ENCODE results near the gene TMEM203. TPM values are rescaled to one million over a fixed set of nuclear protein-coding genes. Genes with fewer than 3 reads are reported as not detected.

The TMEM203 gene
- total and polyA plus RNA-seq, 2 of the 13 experiments (the other 11 are each of a cell fraction or from before 2014, with no cell fraction given): 23.4 to 36.7 TPM

DNA sequence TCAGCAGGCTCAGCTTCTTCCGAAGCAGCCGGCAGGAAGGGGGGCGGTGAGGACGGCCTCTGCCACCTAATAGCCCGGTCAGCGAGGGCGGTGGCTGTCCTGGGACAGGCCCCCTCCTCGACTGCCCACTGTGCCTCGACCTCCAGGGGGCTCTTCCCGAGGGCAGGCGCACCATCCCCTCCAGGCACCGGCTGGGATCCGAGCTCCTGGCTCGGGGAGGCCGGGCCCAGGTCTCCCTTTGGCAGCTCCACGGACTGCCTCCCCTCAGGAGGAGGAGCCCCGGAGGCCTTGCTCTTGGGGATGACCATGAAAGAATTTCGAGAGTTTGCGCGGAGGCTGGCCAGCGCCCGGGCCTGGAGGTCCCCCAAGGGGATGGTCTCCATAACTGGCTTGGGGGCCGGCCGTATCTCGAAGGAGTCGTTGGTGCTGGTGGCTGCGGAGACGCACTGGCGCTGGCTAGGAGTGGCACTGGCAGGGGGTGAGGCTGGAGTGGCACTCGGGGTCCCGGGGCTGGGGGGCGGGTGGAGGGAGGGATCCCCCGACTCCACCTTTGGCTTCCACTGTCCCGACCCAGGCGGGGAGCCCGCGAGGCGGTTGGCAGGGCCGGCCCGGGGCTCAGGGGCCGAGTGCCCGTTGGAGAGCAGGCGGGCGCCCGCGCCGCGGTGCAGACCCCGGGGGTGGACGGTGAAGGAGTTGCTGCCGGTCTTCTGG lies 5.9 kb downstream of the TMEM203 start:
- Histone ChIP-seq H3K9ac (ENCODE audit: insufficient read depth, low read depth, low read length) (peak overlapping the region; percentile 73), H3K36me3 (replicated peaks in 1 of 2; ENCODE audit: control insufficient read depth in 1 of 2, insufficient read depth in 2 of 2, low read length in 2 of 2) (no peaks in the 10 kb centered on the region; a peak in 1 of 5 replicates), H3K79me2 (ENCODE audit: insufficient read depth, low read length) (peaks cover 64% of the 10 kb centered on the region), H4K20me1 (ENCODE audit: insufficient read depth, low read length) (peaks cover 4% of the 10 kb centered on the region; the same call in 1 of the 2 replicates), H3K27ac (ENCODE audit: extremely low read length, insufficient read depth, low read length) (peak overlapping the region; percentile 8), H3K4me3 (replicated peaks in 1 of 3; ENCODE audit: insufficient read depth in 1 of 3, low read depth in 2 of 3, low read length in 3 of 3) (peak overlapping the region; percentile 71 to 75 (median 72)), H3K4me1 (ENCODE audit: insufficient read depth, low read length) (peaks cover 80% of the 10 kb centered on the region), H3K9me3 (ENCODE audit: low read length) (no peaks in the 10 kb centered on the region), H2AFZ (ENCODE audit: low read length) (no peak overlapping the region), H3K27me3 (ENCODE audit: control insufficient read depth in 1 of 2, insufficient read depth in 2 of 2, low read length in 2 of 2) (no peaks in the 10 kb centered on the region; a peak in 1 of 5 replicates), H3K4me2 (ENCODE audit: low read depth, low read length) (peak overlapping the region; percentile 90)
- in situ Hi-C loops (cut with HindIII; ENCODE audit: extremely low pct_ligation_motif_present, low pct_unique_long_range_greater_than_20kb): no loop called here
- FAIRE-seq (no peak), ATAC-seq (no peak), DNase-seq (ENCODE audit: low spot score) (no peak)
- BruUV-seq (replicated peaks): TSS peak; percentile 30
- POLR2A ChIA-PET: interaction anchor here (0.9 to 3.0 kb wide), 13 partner anchors 9 to 81 kb away, joined by 3 to 47 read pairs (median 6); partner anchors contain the start of genes ANAPC2, RNF208, SSNA1 and TUBB4B
- intact Hi-C loops (cut with micrococcal nuclease; ENCODE audit: unreplicated experiment): loop anchor here (2.0 kb wide), 1 partner anchor 23 kb away; the partner anchor contains the start of gene RNF208
- 3% methylated on average over 11 of the region's 51 CpGs for WGBS (ENCODE audit: low lambda C conversion rate)
- CTCF ChIA-PET (ENCODE audit: low intra/inter-chr PET ratio, low total read pairs): interaction anchor here (1.3 kb wide), 1 partner anchor 11 kb away, joined by 4 read pairs; the partner anchor contains the start of genes ANAPC2 and SSNA1
- TF ChIP-seq MEIS1 (CRISPR knock-in tag; IDR thresholded peaks at IDR 0.05; ENCODE audit: borderline replicate concordance) (no peak), DNMT1 (CRISPR knock-in tag; IDR thresholded peaks at IDR 0.05) (no peak), ZNF263 (CRISPR knock-in tag; IDR thresholded peaks at IDR 0.05) (peak; percentile 90), HNRNPL (IDR thresholded peaks at IDR 0.05; ENCODE audit: low read depth, low read length) (peak; percentile 25), SP4 (CRISPR knock-in tag; IDR thresholded peaks at IDR 0.05) (0 out of 2 replicates have a peak, but pooled peaks have one; percentile 26), HNRNPLL (IDR thresholded peaks at IDR 0.05; ENCODE audit: low read depth, low read length, poor library complexity, severe bottlenecking) (peak; percentile 9)
- TF ChIP-seq, protein P1, sequence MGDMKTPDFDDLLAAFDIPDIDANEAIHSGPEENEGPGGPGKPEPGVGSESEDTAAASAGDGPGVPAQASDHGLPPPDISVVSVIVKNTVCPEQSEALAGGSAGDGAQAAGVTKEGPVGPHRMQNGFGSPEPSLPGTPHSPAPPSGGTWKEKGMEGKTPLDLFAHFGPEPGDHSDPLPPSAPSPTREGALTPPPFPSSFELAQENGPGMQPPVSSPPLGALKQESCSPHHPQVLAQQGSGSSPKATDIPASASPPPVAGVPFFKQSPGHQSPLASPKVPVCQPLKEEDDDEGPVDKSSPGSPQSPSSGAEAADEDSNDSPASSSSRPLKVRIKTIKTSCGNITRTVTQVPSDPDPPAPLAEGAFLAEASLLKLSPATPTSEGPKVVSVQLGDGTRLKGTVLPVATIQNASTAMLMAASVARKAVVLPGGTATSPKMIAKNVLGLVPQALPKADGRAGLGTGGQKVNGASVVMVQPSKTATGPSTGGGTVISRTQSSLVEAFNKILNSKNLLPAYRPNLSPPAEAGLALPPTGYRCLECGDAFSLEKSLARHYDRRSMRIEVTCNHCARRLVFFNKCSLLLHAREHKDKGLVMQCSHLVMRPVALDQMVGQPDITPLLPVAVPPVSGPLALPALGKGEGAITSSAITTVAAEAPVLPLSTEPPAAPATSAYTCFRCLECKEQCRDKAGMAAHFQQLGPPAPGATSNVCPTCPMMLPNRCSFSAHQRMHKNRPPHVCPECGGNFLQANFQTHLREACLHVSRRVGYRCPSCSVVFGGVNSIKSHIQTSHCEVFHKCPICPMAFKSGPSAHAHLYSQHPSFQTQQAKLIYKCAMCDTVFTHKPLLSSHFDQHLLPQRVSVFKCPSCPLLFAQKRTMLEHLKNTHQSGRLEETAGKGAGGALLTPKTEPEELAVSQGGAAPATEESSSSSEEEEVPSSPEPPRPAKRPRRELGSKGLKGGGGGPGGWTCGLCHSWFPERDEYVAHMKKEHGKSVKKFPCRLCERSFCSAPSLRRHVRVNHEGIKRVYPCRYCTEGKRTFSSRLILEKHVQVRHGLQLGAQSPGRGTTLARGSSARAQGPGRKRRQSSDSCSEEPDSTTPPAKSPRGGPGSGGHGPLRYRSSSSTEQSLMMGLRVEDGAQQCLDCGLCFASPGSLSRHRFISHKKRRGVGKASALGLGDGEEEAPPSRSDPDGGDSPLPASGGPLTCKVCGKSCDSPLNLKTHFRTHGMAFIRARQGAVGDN (CRISPR knock-in tag; IDR thresholded peaks at IDR 0.05): peak; percentile 44; the same call in 1 of the 2 replicates
- TF ChIP-seq, protein P2, sequence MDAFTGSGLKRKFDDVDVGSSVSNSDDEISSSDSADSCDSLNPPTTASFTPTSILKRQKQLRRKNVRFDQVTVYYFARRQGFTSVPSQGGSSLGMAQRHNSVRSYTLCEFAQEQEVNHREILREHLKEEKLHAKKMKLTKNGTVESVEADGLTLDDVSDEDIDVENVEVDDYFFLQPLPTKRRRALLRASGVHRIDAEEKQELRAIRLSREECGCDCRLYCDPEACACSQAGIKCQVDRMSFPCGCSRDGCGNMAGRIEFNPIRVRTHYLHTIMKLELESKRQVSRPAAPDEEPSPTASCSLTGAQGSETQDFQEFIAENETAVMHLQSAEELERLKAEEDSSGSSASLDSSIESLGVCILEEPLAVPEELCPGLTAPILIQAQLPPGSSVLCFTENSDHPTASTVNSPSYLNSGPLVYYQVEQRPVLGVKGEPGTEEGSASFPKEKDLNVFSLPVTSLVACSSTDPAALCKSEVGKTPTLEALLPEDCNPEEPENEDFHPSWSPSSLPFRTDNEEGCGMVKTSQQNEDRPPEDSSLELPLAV (CRISPR knock-in tag; conservative IDR thresholded peaks at IDR 0.05; ENCODE audit: low read depth): no peak
- TF ChIP-seq, protein P3, sequence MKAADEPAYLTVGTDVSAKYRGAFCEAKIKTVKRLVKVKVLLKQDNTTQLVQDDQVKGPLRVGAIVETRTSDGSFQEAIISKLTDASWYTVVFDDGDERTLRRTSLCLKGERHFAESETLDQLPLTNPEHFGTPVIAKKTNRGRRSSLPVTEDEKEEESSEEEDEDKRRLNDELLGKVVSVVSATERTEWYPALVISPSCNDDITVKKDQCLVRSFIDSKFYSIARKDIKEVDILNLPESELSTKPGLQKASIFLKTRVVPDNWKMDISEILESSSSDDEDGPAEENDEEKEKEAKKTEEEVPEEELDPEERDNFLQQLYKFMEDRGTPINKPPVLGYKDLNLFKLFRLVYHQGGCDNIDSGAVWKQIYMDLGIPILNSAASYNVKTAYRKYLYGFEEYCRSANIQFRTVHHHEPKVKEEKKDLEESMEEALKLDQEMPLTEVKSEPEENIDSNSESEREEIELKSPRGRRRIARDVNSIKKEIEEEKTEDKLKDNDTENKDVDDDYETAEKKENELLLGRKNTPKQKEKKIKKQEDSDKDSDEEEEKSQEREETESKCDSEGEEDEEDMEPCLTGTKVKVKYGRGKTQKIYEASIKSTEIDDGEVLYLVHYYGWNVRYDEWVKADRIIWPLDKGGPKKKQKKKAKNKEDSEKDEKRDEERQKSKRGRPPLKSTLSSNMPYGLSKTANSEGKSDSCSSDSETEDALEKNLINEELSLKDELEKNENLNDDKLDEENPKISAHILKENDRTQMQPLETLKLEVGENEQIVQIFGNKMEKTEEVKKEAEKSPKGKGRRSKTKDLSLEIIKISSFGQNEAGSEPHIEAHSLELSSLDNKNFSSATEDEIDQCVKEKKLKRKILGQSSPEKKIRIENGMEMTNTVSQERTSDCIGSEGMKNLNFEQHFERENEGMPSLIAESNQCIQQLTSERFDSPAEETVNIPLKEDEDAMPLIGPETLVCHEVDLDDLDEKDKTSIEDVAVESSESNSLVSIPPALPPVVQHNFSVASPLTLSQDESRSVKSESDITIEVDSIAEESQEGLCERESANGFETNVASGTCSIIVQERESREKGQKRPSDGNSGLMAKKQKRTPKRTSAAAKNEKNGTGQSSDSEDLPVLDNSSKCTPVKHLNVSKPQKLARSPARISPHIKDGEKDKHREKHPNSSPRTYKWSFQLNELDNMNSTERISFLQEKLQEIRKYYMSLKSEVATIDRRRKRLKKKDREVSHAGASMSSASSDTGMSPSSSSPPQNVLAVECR (CRISPR knock-in tag; IDR thresholded peaks at IDR 0.05; ENCODE audit: borderline replicate concordance): no peak
- TF ChIP-seq, protein P4, sequence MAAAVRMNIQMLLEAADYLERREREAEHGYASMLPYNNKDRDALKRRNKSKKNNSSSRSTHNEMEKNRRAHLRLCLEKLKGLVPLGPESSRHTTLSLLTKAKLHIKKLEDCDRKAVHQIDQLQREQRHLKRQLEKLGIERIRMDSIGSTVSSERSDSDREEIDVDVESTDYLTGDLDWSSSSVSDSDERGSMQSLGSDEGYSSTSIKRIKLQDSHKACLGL (CRISPR knock-in tag; IDR thresholded peaks at IDR 0.05): 0 out of 2 replicates have a peak, but pooled peaks have one; percentile 37
